Neural progenitor cell (in vitro differentiated cells): ENCODE measurements around the gene AUP1.

Experiments used
- EZH2 ChIP-seq: fragments of 200-600 bp; sonication (generic); IDR thresholded peaks from 2 replicates; pipeline ENCODE4 v1.6.1; 2017; ENCODE audit warnings: antibody characterized with exemption, mild to moderate bottlenecking, moderate library complexity
- EZH2phosphoT487 ChIP-seq: fragments of 200-600 bp; sonication (generic); IDR thresholded peaks from 2 replicates; pipeline ENCODE4 v1.6.1; 2017; ENCODE audit warnings: antibody characterized with exemption
- TF ChIP-seq, protein P1 (sequence below): fragments of 200-600 bp; sonication (generic); IDR thresholded peaks from 2 replicates; pipeline ENCODE4 v1.5.1; 2017; ENCODE audit warnings: antibody characterized with exemption, mild to moderate bottlenecking

DNA sequence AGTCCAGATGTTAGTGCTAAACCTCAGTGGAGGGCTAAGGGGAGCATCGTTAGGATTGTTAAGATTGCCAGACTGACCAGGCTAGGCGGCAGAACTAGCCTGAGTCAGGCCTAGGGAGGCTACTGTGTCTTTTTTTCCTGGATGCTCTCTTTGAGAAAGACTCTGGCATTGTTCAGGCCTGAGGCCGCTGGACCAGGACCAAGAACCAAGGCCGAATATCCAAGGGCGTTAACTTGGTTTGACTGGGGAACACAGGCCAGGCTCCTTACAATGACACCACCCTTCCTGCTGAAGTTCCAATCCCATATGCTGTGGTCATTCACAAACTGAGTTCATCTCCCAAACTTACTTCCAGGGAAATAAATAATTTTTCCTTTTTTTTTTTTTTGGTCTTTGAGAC lies 10.8 kb upstream of the AUP1 start:
- TF ChIP-seq, protein P1, sequence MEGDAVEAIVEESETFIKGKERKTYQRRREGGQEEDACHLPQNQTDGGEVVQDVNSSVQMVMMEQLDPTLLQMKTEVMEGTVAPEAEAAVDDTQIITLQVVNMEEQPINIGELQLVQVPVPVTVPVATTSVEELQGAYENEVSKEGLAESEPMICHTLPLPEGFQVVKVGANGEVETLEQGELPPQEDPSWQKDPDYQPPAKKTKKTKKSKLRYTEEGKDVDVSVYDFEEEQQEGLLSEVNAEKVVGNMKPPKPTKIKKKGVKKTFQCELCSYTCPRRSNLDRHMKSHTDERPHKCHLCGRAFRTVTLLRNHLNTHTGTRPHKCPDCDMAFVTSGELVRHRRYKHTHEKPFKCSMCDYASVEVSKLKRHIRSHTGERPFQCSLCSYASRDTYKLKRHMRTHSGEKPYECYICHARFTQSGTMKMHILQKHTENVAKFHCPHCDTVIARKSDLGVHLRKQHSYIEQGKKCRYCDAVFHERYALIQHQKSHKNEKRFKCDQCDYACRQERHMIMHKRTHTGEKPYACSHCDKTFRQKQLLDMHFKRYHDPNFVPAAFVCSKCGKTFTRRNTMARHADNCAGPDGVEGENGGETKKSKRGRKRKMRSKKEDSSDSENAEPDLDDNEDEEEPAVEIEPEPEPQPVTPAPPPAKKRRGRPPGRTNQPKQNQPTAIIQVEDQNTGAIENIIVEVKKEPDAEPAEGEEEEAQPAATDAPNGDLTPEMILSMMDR = no peak
- no peak for TF ChIP-seq EZH2
- no peak for TF ChIP-seq EZH2phosphoT487
